GM12873 (cell line): ENCODE measurements around the gene IGFBP2.

Experiments used
- CTCF ChIP-seq: IDR thresholded peaks from 2 replicates; pipeline ENCODE4 v1.5.1; 2012; ENCODE audit warnings: low read depth, mild to moderate bottlenecking, moderate library complexity, low read length, control low read depth; ENCODE audit not compliant: insufficient read depth; ENCODE audit errors: missing control alignments

The IGFBP2 gene

GRCh38 chr2:216617159-216617815 lies 15.9 kb upstream of the IGFBP2 start:
- no peak for TF ChIP-seq CTCF

GRCh38 chr2:216618785-216619184 lies 14.4 kb upstream of the IGFBP2 start:
- no peak for TF ChIP-seq CTCF

- TF ChIP-seq CTCF, result no peak
These were observed 13.5 kb upstream of the IGFBP2 start for GRCh38 chr2:216619411-216620393.

GRCh38 chr2:216620786-216621185 lies 12.4 kb upstream of the IGFBP2 start:
- no peak for TF ChIP-seq CTCF

- TF ChIP-seq CTCF, result no peak
These were observed 11.9 kb upstream of the IGFBP2 start for GRCh38 chr2:216621292-216621691.

- TF ChIP-seq CTCF, result no peak
These were observed 10.7 kb upstream of the IGFBP2 start for GRCh38 chr2:216622526-216622925.

- TF ChIP-seq CTCF, result no peak
These were observed 9.0 kb upstream of the IGFBP2 start for GRCh38 chr2:216624251-216624650.
